H1 (cell line): Measurements from ENCODE around the gene TEX47.

Experiments
- BCL11A ChIP-seq, 2 experiments: IDR thresholded peaks; one replicate each; pipeline ENCODE4 v1.6.1; 2011; ENCODE audit warnings: low read depth in 2 of 2, low read length in 2 of 2, mild to moderate bottlenecking in 2 of 2
- GABPA ChIP-seq: IDR thresholded peaks from 2 replicates; pipeline ENCODE4 v1.6.1; 2011; ENCODE audit warnings: mild to moderate bottlenecking, low read length, moderate library complexity, borderline replicate concordance; ENCODE audit not compliant: insufficient read depth
- NANOG ChIP-seq: IDR thresholded peaks from 2 replicates; pipeline ENCODE4 v1.6.1; 2011; ENCODE audit warnings: low read length, low read depth, mild to moderate bottlenecking, inconsistent platforms; ENCODE audit not compliant: insufficient read depth, poor library complexity, severe bottlenecking
- POLR2AphosphoS5 ChIP-seq: IDR thresholded peaks from 2 replicates; pipeline ENCODE4 v1.6.1; 2011; ENCODE audit warnings: low read depth, low read length
- SP1 ChIP-seq: IDR thresholded peaks from 2 replicates; pipeline ENCODE4 v1.6.1; 2011; ENCODE audit warnings: low read depth, low read length
- SUZ12 ChIP-seq: fragments of 200-600 bp; sonication (generic); IDR thresholded peaks from 2 replicates; pipeline ENCODE4 v1.6.1; 2012; ENCODE audit warnings: mild to moderate bottlenecking, inconsistent platforms, low read length, moderate library complexity, mixed read lengths
- TF ChIP-seq, protein P1 (sequence below), 3 experiments: IDR thresholded peaks; 1 replicate in 2 of 3; 2 replicates in 1 of 3; pipeline versions ENCODE4 v1.5.1 to v1.6.1; 2011; ENCODE audit warnings: low read length in 3 of 3, mild to moderate bottlenecking in 3 of 3, inconsistent platforms in 2 of 3, low read depth in 1 of 3, moderate library complexity in 1 of 3; ENCODE audit not compliant: insufficient read depth in 1 of 3; ENCODE audit errors: control extremely low read depth in 1 of 3

DNA sequence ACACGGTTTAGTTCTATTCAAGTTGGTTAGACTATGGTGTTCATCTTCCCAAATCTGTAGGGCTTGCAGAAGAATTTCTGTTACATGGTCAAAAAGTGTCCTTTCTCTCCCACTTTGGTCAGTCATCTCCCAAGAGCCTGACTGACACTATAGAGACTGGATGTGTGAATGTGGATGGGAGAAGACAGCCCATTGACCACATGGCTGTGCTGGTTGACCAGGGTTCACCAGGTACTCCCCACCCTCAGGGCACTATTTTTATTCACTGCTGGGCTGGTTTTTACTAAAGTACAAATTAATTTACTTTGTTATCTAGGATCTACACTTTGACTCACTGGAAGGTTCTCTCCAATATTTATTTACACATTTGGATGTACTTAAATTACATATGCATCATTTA, 33.8 kb downstream of the TEX47 start:
- TF ChIP-seq SP1 (no peak), BCL11A (IDR thresholded peaks at IDR 0.05; ENCODE audit: low read depth in 2 of 2, low read length in 2 of 2) (no peak), NANOG (no peak), SUZ12 (no peak), GABPA (no peak), POLR2AphosphoS5 (no peak)
- TF ChIP-seq, protein P1, sequence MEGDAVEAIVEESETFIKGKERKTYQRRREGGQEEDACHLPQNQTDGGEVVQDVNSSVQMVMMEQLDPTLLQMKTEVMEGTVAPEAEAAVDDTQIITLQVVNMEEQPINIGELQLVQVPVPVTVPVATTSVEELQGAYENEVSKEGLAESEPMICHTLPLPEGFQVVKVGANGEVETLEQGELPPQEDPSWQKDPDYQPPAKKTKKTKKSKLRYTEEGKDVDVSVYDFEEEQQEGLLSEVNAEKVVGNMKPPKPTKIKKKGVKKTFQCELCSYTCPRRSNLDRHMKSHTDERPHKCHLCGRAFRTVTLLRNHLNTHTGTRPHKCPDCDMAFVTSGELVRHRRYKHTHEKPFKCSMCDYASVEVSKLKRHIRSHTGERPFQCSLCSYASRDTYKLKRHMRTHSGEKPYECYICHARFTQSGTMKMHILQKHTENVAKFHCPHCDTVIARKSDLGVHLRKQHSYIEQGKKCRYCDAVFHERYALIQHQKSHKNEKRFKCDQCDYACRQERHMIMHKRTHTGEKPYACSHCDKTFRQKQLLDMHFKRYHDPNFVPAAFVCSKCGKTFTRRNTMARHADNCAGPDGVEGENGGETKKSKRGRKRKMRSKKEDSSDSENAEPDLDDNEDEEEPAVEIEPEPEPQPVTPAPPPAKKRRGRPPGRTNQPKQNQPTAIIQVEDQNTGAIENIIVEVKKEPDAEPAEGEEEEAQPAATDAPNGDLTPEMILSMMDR (IDR thresholded peaks at IDR 0.05; ENCODE audit: control extremely low read depth in 1 of 3, insufficient read depth in 1 of 3, low read depth in 1 of 3, low read length in 3 of 3) = peak in 2 of 3 experiments; percentile 25 to 39; a peak in 2 of 4 replicates
